Stimulated activated CD4-positive, alpha-beta T cell treated with anti-CD3 and anti-CD28 coated beads, TNF-alpha, amount 100 ng/mL, for 48 hours (primary cell): ENCODE data around the gene ANKRD18B.
"Not testable (repeated sequence)": the region's sequence is repeated elsewhere in the genome, so short reads cannot be mapped to it uniquely, and the experiment has no call there.

Source experiments
- DNase-seq, 3 donors: peaks; one replicate each; pipeline ENCODE4 v3.0.0-alpha.2; 2020; ENCODE audit warnings: low read depth in 3 of 3

The ANKRD18B gene

DNA sequence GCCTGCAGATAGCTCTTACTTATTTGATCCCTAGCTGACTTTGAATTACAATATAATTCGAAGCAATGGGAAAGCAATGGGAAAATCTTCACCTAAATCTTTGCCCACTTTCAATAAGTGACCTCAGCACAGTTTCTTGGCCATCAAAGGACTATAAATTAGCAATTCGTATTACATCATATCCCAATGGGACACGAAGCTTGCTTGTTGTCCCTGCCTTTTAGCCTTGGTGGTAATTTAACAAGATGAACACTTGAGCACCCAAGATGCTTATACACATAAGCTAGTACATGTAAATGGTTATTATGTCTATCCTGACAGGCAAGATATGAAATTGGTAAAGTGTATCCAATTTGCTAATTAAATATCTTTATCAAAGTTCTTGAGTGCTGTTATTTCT is 9.9 kb downstream of the ANKRD18B start:
- DNase-seq: not testable (repeated sequence)

DNA sequence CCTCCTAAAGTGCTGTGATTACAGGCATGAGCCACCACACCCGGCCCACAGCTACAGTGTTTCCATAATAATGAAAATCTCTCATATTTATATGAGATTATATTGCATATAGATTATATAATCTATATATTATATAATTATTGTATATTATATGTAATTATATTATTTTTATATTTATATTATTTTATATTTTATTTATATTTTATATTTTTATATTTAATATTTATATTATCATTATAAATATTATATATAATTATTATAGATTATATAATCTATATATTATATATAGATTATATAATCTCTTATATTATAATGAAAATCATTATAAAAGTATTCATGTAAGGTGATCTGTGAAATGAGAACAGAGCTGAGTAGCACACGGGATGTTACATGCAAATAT is 11.5 kb downstream of the ANKRD18B start:
- no peak for DNase-seq

DNA sequence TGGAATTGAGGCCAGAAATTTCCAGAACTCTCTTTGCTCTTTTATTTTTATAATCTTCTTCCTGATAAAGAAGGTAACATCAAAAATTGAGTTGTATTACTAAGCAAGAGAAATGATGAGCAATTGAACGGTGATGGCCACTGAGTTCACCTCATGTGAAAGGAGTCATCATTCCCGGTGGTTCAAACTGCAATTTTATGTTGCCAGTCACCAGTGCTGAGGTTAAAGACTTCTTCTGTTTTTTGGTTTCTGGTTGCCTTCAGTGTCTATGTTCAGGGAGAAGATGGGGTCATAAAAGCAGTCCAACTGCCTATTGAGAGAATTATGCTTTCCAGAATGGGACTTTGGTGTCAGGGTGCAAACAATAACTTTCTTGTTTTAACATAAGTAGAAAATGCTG is 19.4 kb downstream of the ANKRD18B start:
- DNase-seq: not testable (repeated sequence)

DNA sequence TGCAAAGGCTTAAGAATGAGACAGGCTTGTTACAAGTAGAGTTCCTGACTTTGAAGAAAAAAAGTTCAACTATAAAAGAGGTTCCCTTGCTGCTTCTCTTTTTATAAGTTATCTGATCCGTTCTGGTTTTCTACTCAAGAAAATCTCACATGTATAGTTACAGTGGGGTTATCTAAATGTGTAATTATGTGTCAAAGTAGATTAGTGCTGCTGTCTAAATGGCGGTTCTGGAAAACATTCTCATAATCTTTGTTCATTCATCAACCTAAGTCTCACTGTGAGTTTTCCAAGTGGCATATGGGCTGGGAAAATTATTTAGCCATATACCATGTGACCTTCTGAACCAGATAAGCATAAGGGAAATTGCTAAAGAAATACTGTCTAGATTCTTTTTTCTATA is 21.7 kb downstream of the ANKRD18B start:
- not testable (repeated sequence) for DNase-seq

DNA sequence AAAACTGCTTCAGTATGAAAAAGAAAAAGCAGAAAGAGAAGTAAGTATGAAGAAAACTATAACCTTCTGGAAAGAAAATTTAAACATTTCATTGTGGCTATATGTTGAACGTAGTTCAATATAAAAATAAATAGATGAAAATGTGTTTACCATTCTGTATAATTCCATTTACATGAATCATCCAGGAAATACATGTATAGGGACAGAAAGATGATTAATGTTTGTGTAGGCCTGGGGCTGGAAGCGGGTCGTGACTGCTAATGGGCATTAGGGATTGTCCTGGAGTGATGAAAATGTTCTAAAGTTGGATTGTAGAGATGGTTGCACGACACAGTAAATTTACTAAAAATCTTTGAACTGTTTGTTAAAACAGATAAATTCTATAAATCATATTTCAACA is 24.8 kb downstream of the ANKRD18B start:
- not testable (repeated sequence) for DNase-seq

DNA sequence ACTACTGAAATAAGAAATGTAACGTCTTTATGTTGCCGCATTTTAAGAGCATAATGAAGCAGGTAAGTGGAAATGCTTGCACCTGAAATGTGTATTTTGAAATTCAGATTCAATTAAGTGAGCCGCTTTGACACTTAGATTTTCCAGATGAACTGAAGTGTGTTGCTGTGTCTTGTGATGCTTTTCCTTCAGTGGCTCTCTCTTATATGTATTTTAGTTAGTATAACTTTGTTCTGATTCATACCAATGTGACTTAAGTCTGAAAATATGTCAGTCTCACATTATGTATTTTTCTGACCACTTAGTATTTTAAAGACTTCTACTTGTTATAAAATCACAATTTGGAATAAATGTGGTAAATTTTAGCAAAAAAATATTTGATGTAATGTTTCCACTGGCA is 25.4 kb downstream of the ANKRD18B start:
- not testable (repeated sequence) for DNase-seq

DNA sequence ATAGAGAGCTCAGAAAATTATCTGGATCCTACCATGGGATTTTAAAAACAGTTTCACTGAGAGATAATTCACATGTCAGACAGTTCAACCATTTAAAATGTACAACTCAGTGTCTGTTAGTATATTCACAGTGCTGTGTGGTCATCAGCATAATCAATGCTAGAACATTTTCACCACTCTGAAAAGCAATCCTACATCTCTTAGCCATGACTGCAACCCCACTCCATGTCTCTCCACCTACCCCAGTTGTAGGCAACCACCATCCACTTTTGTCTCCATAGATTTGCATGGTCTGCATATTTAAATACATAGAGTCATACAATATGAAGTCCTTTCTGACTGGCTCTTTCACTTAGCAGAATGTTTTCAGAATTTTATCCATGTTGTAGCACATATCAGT is 27.1 kb downstream of the ANKRD18B start:
- DNase-seq: not testable (repeated sequence)

DNA sequence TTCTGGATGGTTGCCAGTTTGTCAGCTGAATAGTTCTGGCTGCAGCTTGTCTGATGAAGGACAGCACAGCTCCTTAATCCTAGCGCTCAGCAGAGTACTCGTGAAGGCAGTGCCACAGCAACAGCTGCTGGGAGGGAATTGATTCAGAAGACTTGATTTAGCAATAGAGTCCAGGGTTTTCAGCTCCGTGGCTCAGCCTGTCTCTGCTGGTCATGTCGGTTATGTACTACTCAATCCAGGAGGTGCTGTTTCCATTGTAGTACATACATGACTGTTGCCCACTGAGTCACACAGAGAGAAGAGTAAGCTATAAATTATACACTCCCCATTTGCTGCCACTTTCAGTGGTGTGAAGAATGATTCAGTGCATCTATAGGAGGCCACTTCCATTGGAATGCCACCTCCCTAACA is 28.3 kb downstream of the ANKRD18B start:
- DNase-seq: not testable (repeated sequence)

DNA sequence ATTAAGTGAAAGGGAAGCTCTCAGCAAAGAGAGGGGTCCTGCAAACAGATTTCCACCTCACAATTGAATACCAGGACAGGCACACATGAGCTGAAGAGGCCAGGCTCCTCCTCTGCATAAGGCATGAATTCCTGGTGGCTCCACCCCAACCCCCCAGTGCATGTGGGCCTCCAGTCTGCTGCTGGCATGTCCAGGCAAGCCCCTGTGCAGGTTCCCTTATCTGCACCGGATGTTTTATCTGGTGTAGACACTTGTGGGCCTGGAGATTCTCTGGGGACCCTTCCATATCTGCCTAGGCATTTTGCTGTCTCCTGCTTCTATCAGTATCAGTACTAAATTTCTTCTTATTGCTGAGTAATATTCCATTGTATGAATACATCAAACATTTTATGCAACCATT is 36.2 kb downstream of the ANKRD18B start:
- not testable (repeated sequence) for DNase-seq

DNA sequence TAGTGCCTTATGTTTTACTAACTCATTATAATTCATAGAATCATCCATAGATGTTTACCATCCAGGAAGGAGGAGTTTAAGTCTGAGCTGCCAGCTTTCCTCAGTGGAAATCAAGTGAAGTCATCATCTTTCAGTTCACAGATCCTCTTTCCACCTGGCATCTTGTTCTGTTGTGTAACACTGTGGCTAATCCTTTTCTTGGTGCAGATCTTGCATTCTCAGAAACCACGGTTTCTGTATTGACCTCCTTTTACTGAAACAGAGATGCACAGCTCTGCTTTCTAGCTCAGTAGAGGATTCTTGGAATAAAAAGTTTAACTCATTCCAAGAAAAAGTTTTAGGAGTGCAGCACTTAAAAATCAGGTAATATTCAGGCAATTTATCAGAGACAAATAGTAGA is 38.1 kb downstream of the ANKRD18B start:
- not testable (repeated sequence) for DNase-seq

DNA sequence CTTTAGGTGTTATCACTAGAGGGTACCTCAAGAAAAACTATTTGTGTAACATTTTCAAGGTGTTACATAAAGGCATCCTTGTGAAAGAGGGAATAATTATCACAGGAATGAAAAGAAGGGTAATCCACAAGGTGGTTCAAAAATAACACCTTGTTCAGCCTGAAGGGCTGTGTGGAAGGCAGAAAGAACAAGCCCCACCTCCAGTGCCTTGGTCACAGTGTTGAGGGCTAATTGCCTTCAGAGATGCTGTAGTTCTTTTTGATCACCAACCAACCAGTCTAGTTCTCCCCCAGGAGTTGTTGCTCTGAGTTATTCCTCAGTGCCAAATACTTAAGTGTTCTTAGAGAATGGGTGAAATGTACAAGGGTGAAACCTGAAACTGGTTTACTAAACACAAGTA is 43.7 kb downstream of the ANKRD18B start:
- DNase-seq: not testable (repeated sequence)

DNA sequence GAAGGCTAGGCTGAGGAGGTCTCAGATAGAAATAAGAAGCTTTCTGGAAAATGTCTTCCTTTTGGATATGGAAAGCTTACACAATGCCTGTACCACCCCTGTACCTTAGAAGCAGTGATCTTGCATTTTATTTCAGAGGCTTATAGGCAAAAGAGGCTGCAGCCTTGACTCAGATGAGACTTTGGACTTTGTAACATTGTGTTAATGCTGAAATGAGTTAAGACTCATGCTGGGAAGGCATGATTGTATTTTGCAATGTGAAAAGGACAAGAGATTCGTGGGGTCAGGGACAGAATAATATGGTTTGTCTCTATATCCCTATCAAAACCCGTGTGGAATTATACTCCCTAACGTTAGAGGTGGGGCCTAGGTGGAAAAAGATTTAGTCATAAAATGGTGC is 53.7 kb downstream of the ANKRD18B start:
- not testable (repeated sequence) for DNase-seq

DNA sequence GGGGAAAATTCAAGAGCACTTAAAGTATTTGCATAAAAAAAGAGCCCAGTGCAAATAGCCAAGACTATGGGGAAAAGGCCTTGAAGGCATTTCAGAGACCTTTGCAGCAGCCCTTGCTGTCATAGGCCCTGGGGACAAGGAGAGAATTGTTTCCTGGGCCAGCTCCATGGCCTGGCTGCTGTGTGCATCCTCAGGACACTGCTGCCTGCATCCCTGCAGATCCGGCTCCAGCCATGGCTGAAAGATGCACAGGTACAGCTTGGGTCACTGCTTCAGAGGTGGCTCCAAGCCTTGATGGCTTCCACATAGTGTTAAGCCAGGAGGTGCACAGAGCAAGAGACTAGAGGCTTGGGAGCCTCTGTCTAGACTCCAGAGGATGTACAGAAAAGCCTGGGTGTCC is 55.9 kb downstream of the ANKRD18B start:
- not testable (repeated sequence) for DNase-seq

DNA sequence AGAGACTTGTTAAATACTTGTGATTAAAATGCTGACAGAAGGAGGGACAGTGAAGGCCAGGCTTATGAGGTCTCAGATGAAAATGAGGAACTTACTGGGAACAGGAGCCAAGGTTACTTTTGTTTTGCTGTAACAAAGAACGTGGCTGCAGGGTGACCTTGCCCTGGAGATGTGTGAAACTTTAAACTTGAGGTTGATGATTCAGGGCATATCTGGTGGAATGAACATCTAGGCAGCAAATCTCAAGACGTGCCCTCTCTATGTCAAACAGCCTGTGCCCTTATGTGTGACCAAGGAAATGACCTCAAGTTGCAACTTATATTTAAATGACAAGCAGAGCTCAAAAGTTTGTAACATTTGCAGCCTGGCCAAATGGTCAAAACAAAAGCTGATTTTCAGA is 58.6 kb downstream of the ANKRD18B start:
- not testable (repeated sequence) for DNase-seq

DNA sequence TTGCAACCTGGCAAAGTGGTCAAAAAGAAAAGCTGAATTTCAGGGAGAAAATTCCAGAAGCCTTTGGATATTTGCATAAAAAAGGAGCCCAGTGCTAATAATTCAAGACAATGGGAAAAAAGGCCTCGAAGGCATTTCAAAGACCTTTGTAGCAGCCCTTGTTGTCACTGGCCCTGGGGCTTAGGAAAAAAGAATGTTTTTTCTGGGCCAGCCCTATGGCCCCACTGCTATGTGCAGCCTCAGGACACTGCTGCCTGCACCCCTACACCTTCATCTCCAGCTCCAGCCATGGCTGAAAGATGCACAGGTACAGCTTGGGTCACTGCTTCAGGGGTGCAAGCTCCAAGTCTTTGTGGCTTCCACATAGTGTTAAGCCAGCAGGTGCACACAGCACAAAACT is 62.1 kb downstream of the ANKRD18B start:
- not testable (repeated sequence) for DNase-seq

DNA sequence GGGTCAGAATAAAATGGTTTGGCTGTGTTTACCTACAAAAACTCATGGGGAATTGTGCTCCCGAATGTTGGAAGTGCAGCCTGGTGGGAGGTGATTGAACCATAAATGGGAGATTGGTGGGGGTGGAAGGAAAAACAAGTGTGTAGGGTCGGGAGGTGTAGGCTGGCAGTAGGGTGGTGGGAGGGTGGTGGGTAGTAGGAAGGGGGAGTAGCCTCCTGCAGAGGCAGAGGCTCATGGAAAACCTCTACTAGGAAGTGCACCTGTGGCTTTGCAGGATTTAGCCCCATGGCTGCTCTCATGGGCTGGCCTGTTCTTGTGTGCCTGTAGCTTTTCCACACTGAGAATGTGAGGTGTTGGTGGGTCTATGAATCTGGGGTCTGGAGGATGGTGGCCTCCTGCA is 63.7 kb downstream of the ANKRD18B start:
- DNase-seq: not testable (repeated sequence)

DNA sequence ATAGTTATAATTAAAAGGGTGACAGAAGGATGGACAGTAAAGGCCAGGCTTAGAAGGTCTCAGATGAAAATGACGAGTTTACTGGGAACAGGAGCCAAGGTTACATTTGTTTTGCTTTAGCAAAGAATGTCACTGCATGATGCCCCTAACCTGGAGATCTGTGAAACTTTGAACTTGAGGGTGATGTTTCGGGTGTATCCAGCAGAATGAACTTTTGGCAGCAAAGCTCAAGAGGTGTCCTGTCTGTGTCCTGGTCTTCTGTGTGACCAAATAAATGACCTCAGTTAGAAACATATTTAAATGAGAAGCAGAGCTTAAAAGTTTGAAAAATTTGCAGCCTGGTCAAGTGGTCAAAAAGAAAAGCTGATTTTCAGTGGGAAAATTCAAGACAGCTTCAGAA is 64.8 kb downstream of the ANKRD18B start:
- DNase-seq: not testable (repeated sequence)

DNA sequence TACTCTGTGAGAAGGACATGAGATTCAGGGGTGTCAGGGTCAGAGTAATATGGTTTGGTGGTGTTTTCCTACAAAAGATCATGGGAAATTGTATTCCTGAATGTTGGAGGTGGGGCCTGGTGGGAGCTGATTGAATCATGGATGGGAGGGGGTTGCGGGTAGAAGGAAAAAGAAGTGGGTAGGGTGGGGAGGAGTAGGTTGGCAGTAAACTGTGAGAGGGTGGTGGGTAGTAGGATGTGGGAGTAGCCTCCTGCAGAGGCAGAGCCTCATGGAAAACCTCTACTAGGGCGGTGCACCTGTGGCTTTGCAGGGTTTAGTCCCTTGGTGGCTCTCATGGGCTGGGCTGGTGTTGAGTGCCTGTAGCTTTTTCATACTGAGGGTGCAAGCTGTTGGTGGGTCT is 66.8 kb downstream of the ANKRD18B start:
- DNase-seq: not testable (repeated sequence)

DNA sequence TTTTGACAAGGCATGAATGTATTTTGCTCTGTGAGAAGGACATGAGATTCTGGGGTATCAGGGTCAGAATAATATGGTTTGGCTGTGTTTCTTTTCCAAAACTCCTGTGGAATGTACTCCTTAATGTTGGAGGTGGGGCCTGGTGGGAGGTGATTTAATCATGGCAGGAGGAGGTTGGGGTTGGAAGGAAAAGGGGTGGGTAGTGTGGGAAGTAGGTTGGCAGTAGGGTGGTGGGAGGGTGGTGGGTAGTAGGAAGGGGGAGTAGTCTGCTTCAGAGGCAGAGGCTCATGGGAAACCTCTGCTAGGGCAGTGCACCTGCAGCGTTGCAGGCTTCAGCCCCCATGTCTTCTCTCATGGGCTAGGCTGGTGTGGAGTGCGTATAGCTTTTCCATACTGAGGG is 72.9 kb downstream of the ANKRD18B start:
- DNase-seq: not testable (repeated sequence)

DNA sequence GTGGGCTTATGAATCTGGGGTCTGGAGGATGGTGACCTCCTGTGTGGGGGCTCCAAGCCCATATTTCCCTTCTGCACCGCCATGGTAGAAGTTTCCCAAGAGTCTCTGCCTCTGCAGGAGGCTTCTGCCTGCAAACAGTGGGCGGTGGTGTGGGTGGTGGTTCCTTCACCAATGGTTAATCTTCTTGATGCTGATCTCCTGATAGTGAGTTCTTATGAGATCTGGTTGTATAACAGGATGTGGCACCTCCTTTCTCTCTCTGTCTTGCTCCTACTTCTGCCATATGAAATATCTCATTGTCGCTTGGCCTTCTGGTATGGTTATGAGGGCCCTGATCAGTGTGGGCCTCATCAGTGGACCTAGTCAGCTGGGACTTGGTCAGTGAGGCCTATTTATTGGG is 73.3 kb downstream of the ANKRD18B start:
- DNase-seq: not testable (repeated sequence)

DNA sequence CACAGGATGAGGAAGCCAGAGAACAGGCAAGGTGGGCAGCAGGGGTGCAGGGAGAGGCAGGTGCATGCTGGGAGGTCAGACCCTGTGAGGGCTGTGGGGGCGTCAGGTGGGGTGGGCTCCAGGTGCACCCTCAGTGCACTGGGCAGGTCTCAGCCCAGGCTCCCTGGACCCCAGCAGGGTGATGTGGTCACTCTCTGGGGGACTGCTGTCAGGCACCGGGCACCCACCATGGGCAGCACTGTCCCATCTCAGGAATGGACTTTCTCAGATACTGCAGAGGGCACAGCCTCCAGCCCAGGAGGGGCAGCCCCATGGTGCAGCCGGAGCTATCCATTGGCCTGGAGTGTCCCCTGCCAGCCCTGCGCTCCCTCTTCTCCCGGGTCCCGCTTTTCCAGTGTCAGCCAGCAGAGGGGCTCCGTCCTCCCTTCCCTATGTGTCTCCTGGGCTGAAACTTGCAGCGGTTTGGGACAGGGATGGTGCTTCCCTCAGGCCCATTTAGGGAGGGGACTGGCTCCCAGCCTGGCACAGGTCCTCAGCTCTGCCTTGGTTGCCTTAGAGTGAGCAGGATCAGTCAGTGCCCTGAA is 74.8 kb downstream of the ANKRD18B start:
- not testable (repeated sequence) for DNase-seq

DNA sequence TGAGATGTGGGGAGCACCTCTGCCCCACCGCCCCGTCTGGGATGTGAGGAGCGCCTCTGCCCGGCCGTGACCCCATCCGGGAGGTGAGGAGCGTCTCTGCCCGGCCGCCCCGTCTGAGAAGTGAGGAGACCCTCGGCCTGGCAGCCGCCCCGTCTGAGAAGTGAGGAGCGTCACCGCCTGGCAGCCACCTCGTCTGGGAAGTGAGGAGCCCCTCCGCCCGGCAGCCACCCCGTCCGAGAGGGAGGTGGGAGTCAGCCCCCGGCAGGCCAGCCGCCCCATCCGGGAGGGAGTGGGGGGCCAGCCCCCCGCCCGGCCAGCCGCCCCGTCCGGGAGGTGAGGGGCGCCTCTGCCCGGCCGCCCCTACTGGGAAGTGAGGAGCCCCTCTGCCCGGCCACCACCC is 76.9 kb downstream of the ANKRD18B start:
- not testable (repeated sequence) for DNase-seq

DNA sequence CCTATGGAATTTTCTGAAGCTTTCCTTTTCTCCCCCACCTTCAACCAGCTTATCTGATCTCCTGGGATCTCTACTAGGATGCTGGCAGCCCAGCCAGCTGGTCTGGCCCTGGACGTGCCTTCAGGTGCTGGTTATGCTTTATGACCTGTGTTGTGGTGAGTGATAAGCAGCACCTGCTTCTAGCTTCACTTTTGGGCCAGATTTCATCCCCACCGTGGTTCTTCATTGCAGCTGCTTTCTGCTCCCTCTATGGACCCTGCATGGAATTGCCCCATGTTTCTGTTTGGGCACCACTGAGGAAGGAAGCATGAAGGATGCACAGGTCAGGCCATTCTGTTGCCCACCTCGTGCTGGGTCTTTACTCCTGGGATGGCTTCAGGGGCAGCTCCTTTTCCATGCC is 80.2 kb downstream of the ANKRD18B start:
- not testable (repeated sequence) for DNase-seq

DNA sequence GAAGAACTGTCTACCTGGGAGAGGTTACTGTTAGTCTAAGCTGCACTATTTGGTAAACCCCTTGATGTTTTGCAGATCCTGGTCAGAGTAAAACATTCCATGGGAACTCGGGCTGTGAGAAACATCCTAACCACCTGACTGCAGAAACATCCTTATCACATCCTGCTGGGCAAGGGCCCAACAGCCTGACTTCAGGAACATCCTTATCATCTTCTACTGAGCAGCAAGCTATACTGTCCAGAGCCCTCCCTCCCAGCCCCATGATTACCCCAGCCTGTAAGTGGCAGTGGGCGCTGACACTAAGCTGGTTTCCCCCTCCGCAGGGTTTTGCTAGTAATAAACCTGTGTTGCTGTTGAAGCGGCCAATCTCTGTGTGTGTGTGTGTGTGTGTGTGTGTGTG is 80.9 kb downstream of the ANKRD18B start:
- not testable (repeated sequence) for DNase-seq
